HG03039 (cell line): ENCODE results near the gene KRT86.

Experiments
- ATAC-seq: cut with Tn5 transposase; IDR thresholded peaks from one replicate; pipeline ENCODE4 v1.9.1; 2021; ENCODE audit warnings: mild to moderate bottlenecking, moderate library complexity; ENCODE audit not compliant: unreplicated experiment

KRT86 gene

GRCh38 chr12:52353766-52354165, 79.3 kb downstream of the KRT86 start:
- ATAC-seq, result no peak

GRCh38 chr12:52354200-52354599, 79.8 kb downstream of the KRT86 start:
- no peak for ATAC-seq

- no peak for ATAC-seq
These were observed 80.7 kb downstream of the KRT86 start for GRCh38 chr12:52355176-52355575.

- ATAC-seq, result no peak
These were observed 81.8 kb downstream of the KRT86 start for GRCh38 chr12:52356031-52356761.

GRCh38 chr12:52356762-52357580, 82.5 kb downstream of the KRT86 start:
- no peak for ATAC-seq
